Tibial nerve (tissue), 4 donors: ENCODE data around the gene LZTFL1. TPM values are rescaled to one million over a fixed set of nuclear protein-coding genes. Genes with fewer than 3 reads are reported as not detected.

Source experiments
- DNase-seq, 2 donors: peaks; one replicate each; pipeline ENCODE4 v3.0.0-alpha.2; 2019; ENCODE audit warnings: low spot score in 2 of 2
- H3K27ac ChIP-seq, 4 donors: fragments of 200-600 bp; sonication (generic) in 3 of 4; one replicate each; pipeline ENCODE4 v1.5.1; 2017 to 2019; ENCODE audit warnings: mild to moderate bottlenecking in 1 of 4
- H3K27me3 ChIP-seq, 2 donors: fragments of 200-600 bp; sonication (generic) in 1 of 2; one replicate each; pipeline versions ENCODE4 v1.5.1 to v1.6.0; 2017 to 2019
- H3K36me3 ChIP-seq, 3 donors: fragments of 200-600 bp; sonication (generic); one replicate each; pipeline ENCODE4 v1.5.1; 2018 to 2019
- H3K4me1 ChIP-seq, 4 donors: fragments of 200-600 bp; sonication (generic) in 3 of 4; one replicate each; pipeline ENCODE4 v1.5.1; 2017 to 2019
- H3K4me3 ChIP-seq, 4 donors: fragments of 200-600 bp; sonication (generic) in 3 of 4; one replicate each; pipeline ENCODE4 v1.5.1; 2017 to 2019; ENCODE audit warnings: mild to moderate bottlenecking in 1 of 4, moderate library complexity in 1 of 4
- H3K9me3 ChIP-seq, 4 donors: fragments of 200-600 bp; sonication (generic) in 3 of 4; one replicate each; pipeline ENCODE4 v1.5.1; 2017 to 2019
- EP300 ChIP-seq, 2 donors: sonication (generic); formaldehyde crosslinking; IDR thresholded peaks; one replicate each; pipeline ENCODE4 v1.6.1; 2017; ENCODE audit warnings: antibody characterized with exemption in 2 of 2, mild to moderate bottlenecking in 1 of 2
- POLR2A ChIP-seq, 2 donors: fragments of 450-650 bp; IDR thresholded peaks; one replicate each; pipeline ENCODE4 v1.6.1; 2017; ENCODE audit warnings: antibody characterized with exemption in 2 of 2, mild to moderate bottlenecking in 2 of 2, moderate library complexity in 2 of 2
- WGBS, 2 donors: methylation state at CpG; one replicate each; pipeline ENCODE4 v1.1.5; 2018; 5-methylcytosine and 5-hydroxymethylcytosine counted together
- total RNA-seq, 4 donors: library from RNA; depleted of rRNA; stranded (reverse); fragments of >200 nt; gene quantifications; one replicate each; pipeline ENCODE4 v1.1.0, GENCODE V29; 2016
- TF ChIP-seq, protein P1 (sequence below), 5 experiments: fragments of 200-600 bp in 3 of 5; fragments of 450-650 bp in 2 of 5; sonication (generic) in 3 of 5; IDR thresholded peaks; one replicate each; pipeline ENCODE4 v1.5.1; 2016 to 2019; ENCODE audit warnings: antibody characterized with exemption in 5 of 5, mild to moderate bottlenecking in 3 of 5, moderate library complexity in 2 of 5

The LZTFL1 gene
- total RNA-seq, 4 donors from 2014 or later: 12.6 to 32.2 (median 21.3) TPM

DNA sequence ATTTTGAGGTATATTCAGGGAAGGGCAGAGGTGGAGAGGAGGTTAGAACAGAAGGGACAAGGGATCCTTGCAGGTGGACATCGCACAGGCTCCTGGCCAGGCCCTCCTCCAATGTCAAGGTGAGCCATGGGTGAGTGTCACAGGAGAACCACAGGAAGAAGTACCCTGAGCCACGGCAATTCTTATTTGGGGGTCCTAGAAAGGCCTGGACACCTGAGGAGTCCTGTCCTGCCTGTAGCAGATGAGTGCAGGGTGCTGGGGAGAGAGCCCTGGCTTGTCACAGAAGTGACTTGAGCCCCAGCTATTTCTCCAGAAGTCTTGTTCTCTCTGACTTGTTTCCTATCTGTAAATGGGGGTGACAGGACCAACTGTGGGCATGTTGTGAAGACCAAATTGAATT, 49.9 kb downstream of the LZTFL1 start:
- Histone ChIP-seq H3K9me3 (peaks cover 0 to 14% (median 6%) of the 10 kb centered on the region in 4 donors), H3K4me3 (no peak overlapping the region), H3K36me3 (no peaks in the 10 kb centered on the region), H3K27ac (no peak overlapping the region), H3K27me3 (peaks cover 0 to 28% of the 10 kb centered on the region in 2 donors), H3K4me1 (peaks cover 0 to 20% (median 10%) of the 10 kb centered on the region in 4 donors)
- WGBS, 2 donors: 85 to 95% methylated on average over 2 of the region's 2 CpGs
- TF ChIP-seq, protein P1, sequence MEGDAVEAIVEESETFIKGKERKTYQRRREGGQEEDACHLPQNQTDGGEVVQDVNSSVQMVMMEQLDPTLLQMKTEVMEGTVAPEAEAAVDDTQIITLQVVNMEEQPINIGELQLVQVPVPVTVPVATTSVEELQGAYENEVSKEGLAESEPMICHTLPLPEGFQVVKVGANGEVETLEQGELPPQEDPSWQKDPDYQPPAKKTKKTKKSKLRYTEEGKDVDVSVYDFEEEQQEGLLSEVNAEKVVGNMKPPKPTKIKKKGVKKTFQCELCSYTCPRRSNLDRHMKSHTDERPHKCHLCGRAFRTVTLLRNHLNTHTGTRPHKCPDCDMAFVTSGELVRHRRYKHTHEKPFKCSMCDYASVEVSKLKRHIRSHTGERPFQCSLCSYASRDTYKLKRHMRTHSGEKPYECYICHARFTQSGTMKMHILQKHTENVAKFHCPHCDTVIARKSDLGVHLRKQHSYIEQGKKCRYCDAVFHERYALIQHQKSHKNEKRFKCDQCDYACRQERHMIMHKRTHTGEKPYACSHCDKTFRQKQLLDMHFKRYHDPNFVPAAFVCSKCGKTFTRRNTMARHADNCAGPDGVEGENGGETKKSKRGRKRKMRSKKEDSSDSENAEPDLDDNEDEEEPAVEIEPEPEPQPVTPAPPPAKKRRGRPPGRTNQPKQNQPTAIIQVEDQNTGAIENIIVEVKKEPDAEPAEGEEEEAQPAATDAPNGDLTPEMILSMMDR (IDR thresholded peaks at IDR 0.05): no peak
- TF ChIP-seq POLR2A (IDR thresholded peaks at IDR 0.05) (no peak), EP300 (IDR thresholded peaks at IDR 0.05) (no peak)
- no peak for DNase-seq

DNA sequence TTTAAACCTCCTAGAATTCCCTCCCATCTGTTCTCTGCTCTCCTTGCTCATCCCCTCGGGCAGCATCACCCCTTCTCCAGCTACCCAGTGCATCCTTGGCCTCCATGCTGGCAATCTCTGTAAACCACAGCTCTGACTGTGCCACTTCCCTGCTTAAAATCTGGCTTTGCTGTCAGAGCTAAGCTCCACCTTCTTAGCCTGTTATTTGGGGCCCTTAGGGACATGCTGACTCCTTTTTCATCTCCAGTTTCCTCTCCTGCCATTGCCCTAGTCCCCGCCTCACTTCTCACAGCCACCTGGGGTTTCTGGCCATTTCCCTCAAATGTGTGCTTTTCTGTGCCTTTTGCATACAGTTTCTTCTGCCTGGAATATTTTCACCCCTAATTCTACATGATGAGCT, 51.3 kb downstream of the LZTFL1 start:
- Histone ChIP-seq H3K9me3 (peaks cover 0 to 14% (median 6%) of the 10 kb centered on the region in 4 donors), H3K4me1 (peaks cover 0 to 6% (median 0%) of the 10 kb centered on the region in 4 donors), H3K36me3 (no peaks in the 10 kb centered on the region), H3K27ac (no peak overlapping the region), H3K27me3 (peaks cover 0 to 14% of the 10 kb centered on the region in 2 donors), H3K4me3 (no peak overlapping the region)
- no peak for DNase-seq
- TF ChIP-seq EP300 (IDR thresholded peaks at IDR 0.05): no peak
- TF ChIP-seq, protein P1 (IDR thresholded peaks at IDR 0.05): no peak
- TF ChIP-seq POLR2A (IDR thresholded peaks at IDR 0.05): no peak
- WGBS, 2 donors: 63 to 79% methylated on average over 2 of the region's 2 CpGs

DNA sequence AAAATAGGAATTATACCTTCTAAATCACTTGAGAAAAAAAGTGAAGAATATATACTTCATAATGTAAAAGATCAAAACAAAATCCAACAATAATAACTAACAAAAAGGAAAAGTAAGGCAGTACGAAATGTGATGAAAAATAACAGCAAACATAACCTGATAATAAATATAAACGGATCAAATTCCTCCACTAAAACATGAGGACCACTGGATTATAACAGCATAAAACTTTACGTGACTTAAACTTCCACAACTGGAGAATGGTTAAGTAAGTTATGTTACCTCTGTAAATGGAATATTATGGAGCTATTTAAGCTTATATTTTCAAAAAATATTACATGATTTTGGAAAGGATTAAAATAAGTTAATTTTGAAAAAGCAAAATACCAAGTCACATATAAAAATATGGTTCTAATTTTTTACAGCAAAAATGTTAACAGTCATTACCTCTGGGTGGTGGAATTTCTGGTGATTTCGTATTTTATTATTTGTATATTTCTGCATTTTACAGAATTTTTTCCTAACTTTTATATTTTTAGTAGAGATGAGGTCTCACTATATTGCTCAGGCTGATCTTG, 52.6 kb downstream of the LZTFL1 start:
- DNase-seq: no peak
- H3K36me3 ChIP-seq: no peaks in the 10 kb centered on the region
- no peak overlapping the region for H3K4me3 ChIP-seq
- 89 to 90% methylated on average over 4 of the region's 4 CpGs for WGBS, 2 donors
- H3K4me1 ChIP-seq: peaks cover 0 to 5% (median 0%) of the 10 kb centered on the region in 4 donors
- peaks cover 0 to 6% of the 10 kb centered on the region in 2 donors for H3K27me3 ChIP-seq
- no peak overlapping the region for H3K27ac ChIP-seq
- H3K9me3 ChIP-seq: peaks cover 0 to 19% (median 6%) of the 10 kb centered on the region in 4 donors
- TF ChIP-seq EP300 (IDR thresholded peaks at IDR 0.05) (no peak), POLR2A (IDR thresholded peaks at IDR 0.05) (no peak)
- TF ChIP-seq, protein P1 (IDR thresholded peaks at IDR 0.05): no peak

DNA sequence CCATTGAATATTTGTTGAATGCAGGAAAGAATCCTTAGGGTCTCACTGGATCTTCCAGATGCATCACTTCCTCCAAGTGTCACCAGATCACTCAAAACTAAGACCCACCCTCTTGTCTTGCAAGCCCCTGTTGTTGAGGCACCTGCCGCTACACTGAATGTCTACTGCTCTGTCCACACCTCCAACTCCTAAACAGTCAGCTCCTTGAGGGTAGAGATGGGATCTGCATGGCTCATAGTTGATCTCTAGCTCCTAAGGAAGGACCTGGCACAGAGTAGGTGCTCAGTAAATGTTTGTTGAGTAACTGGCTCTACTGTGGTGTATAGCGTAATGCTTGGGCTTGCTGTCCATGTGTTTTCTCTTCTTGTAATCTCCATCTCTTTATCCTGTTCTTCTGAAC, 54.4 kb downstream of the LZTFL1 start:
- no peak for DNase-seq
- TF ChIP-seq POLR2A (IDR thresholded peaks at IDR 0.05) (no peak), EP300 (IDR thresholded peaks at IDR 0.05) (no peak)
- TF ChIP-seq, protein P1 (IDR thresholded peaks at IDR 0.05): no peak
- no peak overlapping the region for H3K4me3 ChIP-seq
- no peak overlapping the region for H3K27ac ChIP-seq
- H3K27me3 ChIP-seq: no peaks in the 10 kb centered on the region
- no peaks in the 10 kb centered on the region for H3K4me1 ChIP-seq
- WGBS, 2 donors: 92 to 97% methylated on average over 2 of the region's 2 CpGs
- peaks cover 0 to 19% (median 6%) of the 10 kb centered on the region in 4 donors for H3K9me3 ChIP-seq
- no peaks in the 10 kb centered on the region for H3K36me3 ChIP-seq

DNA sequence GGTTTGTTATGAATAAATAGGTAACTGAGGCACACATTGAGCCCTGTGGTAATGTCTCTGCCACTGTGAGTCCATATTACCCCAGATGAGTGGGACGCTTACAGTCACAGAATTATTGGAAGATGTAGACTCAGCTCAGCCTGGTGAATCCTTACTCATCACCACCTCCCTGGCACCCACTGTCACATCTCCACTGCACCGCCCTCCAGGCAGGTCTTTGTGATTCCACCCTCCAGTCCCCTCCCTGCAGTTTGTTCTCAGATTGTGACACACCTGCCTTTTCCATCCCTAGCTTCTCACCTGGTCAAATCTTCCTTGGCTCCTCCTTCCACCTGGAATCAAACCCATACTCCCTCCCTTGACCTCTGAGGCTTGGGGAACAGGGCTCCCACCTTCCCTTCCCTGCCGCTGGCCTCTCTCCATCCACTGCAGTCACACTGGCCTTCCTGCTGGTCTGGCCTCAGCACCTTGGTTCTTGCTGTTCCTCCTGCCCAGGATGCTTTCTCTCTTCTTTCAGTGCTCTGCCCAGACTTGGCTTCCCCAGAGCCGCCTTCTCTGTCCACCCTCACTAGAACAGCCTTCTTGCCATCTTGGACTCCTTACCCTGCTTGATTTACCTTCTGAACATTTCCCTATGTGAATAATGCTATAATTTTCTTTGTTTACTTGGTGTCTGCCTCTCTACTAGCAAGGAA, 55.0 kb downstream of the LZTFL1 start:
- no peaks in the 10 kb centered on the region for H3K36me3 ChIP-seq
- no peak overlapping the region for H3K27ac ChIP-seq
- H3K9me3 ChIP-seq: peaks cover 0 to 19% (median 6%) of the 10 kb centered on the region in 4 donors
- TF ChIP-seq, protein P1 (IDR thresholded peaks at IDR 0.05): no peak
- TF ChIP-seq EP300 (IDR thresholded peaks at IDR 0.05) (no peak), POLR2A (IDR thresholded peaks at IDR 0.05) (no peak)
- no peak for DNase-seq
- H3K4me3 ChIP-seq: no peak overlapping the region
- H3K4me1 ChIP-seq: no peaks in the 10 kb centered on the region
- 84 to 86% methylated on average over 4 of the region's 4 CpGs for WGBS, 2 donors
- H3K27me3 ChIP-seq: no peaks in the 10 kb centered on the region
